GM18507 (cell line): ENCODE measurements around the gene DFFB.

ENCODE experiments used
- DNase-seq: peaks from one replicate; pipeline ENCODE4 v3.0.0; 2011; ENCODE audit warnings: low read depth; ENCODE audit not compliant: insufficient read length; ENCODE audit errors: extremely low spot score
- FAIRE-seq: peaks from 2 replicates; lab custom pipeline; 2011; peaks lifted over from hg19 to GRCh38; lab: Jason Lieb, UNC

The DFFB gene

GRCh38 chr1:3918966-3919611 is 61.8 kb downstream of the DFFB start:
- DNase-seq, result no peak
- no peak for FAIRE-seq

- no peak for DNase-seq
- no peak for FAIRE-seq
Observed at GRCh38 chr1:3919706-3920105, 62.4 kb downstream of the DFFB start.

- no peak for FAIRE-seq
Observed at GRCh38 chr1:3921765-3922164, 64.5 kb downstream of the DFFB start.

GRCh38 chr1:3922201-3922725 is 65.0 kb downstream of the DFFB start:
- DNase-seq, result no peak

More at GRCh38 chr1:3921765-3922164, 64.5 kb downstream of the DFFB start:
- DNase-seq, result no peak

GRCh38 chr1:3922851-3923250 is 65.6 kb downstream of the DFFB start:
- no peak for FAIRE-seq
- DNase-seq, result no peak

More at GRCh38 chr1:3922201-3922725, 65.0 kb downstream of the DFFB start:
- FAIRE-seq, result no peak

- FAIRE-seq, result no peak
- DNase-seq, result no peak
Observed at GRCh38 chr1:3923378-3924185, 66.3 kb downstream of the DFFB start.

- no peak for DNase-seq
- FAIRE-seq, result no peak
Observed at GRCh38 chr1:3924186-3924824, 67.0 kb downstream of the DFFB start.

- DNase-seq (no peak), FAIRE-seq (no peak)
Observed at GRCh38 chr1:3924825-3925220, 67.5 kb downstream of the DFFB start.

GRCh38 chr1:3925256-3925655 is 68.0 kb downstream of the DFFB start:
- DNase-seq (no peak), FAIRE-seq (no peak)

GRCh38 chr1:3925762-3926161 is 68.5 kb downstream of the DFFB start:
- DNase-seq (no peak), FAIRE-seq (no peak)

- DNase-seq (no peak), FAIRE-seq (no peak)
Observed at GRCh38 chr1:3926956-3927355, 69.7 kb downstream of the DFFB start.

GRCh38 chr1:3928586-3928985 is 71.3 kb downstream of the DFFB start:
- DNase-seq, result no peak
- FAIRE-seq, result no peak

GRCh38 chr1:3929126-3929525 is 71.8 kb downstream of the DFFB start:
- FAIRE-seq (no peak), DNase-seq (no peak)

- DNase-seq (no peak), FAIRE-seq (no peak)
Observed at GRCh38 chr1:3930301-3931006, 73.2 kb downstream of the DFFB start.

- FAIRE-seq (no peak), DNase-seq (no peak)
Observed at GRCh38 chr1:3931007-3931912, 74.0 kb downstream of the DFFB start.

- DNase-seq, result no peak
- no peak for FAIRE-seq
Observed at GRCh38 chr1:3932156-3932919, 75.1 kb downstream of the DFFB start.
